HEK293 (cell line): ENCODE data around the gene MYBPH.

Experiments used
- CTCF ChIA-PET: fragments of 350-600 bp; formaldehyde crosslinking; extraction: SDS; loops from one replicate; lab custom pipeline; 2021; ENCODE audit warnings: antibody characterized with exemption; lab: Yijun Ruan, JAX
- POLR2A ChIA-PET: fragments of 300-600 bp; formaldehyde crosslinking; extraction: SDS; loops from one replicate; lab custom pipeline; 2020; ENCODE audit warnings: antibody characterized with exemption, inconsistent platforms; lab: Yijun Ruan, JAX
- H3K27ac ChIP-seq: fragments of 200-500 bp; sonication (Bioruptor generic); 2 replicates; pipeline ENCODE4 v1.5.1; 2014; ENCODE audit warnings: low read depth, low read length, control low read depth, inconsistent platforms; ENCODE audit errors: extremely low read depth
- H3K36me3 ChIP-seq, 2 experiments: fragments of 200-500 bp in 1 of 2; sonication (Bioruptor generic) in 1 of 2; 1 replicate in 1 of 2; 2 replicates in 1 of 2; pipeline ENCODE4 v1.5.1; 2014 to 2017; ENCODE audit warnings: inconsistent platforms in 2 of 2, low read length in 2 of 2; ENCODE audit not compliant: control insufficient read depth in 2 of 2, insufficient read depth in 1 of 2
- H3K4me1 ChIP-seq: fragments of 200-500 bp; sonication (Bioruptor generic); 2 replicates; pipeline ENCODE4 v1.5.1; 2014; ENCODE audit warnings: mild to moderate bottlenecking, low read length, inconsistent platforms; ENCODE audit not compliant: control insufficient read depth, insufficient read depth
- H3K4me3 ChIP-seq: 2 replicates; pipeline ENCODE4 v1.5.1; 2011; ENCODE audit warnings: low read depth, mild to moderate bottlenecking, control low read depth, low read length, moderate library complexity
- H3K9me3 ChIP-seq: fragments of 200-500 bp; sonication (Bioruptor generic); 2 replicates; pipeline ENCODE4 v1.5.1; 2014; ENCODE audit warnings: low read depth, low read length, inconsistent platforms; ENCODE audit not compliant: control insufficient read depth, insufficient read depth
- CTCF ChIP-seq: fragments of 450-650 bp; formaldehyde crosslinking; IDR thresholded peaks from 2 replicates; pipeline ENCODE4 v1.5.1; 2016; ENCODE audit warnings: missing biosample characterization, missing genetic modification characterization
- EGR2 ChIP-seq: fragments of 450-650 bp; formaldehyde crosslinking; IDR thresholded peaks from 2 replicates; pipeline ENCODE4 v1.5.1; 2016; ENCODE audit warnings: low read depth, missing biosample characterization, missing genetic modification characterization
- GLIS1 ChIP-seq: fragments of 450-650 bp; formaldehyde crosslinking; IDR thresholded peaks from 2 replicates; pipeline ENCODE4 v1.5.1; 2016; ENCODE audit warnings: missing biosample characterization, missing genetic modification characterization
- GLIS2 ChIP-seq: fragments of 450-650 bp; formaldehyde crosslinking; IDR thresholded peaks from 2 replicates; pipeline ENCODE4 v1.5.1; 2016; ENCODE audit warnings: missing biosample characterization, missing genetic modification characterization
- HOXA7 ChIP-seq: sonication (generic); formaldehyde crosslinking; IDR thresholded peaks from 2 replicates; pipeline ENCODE4 v1.8.1; 2022; ENCODE audit warnings: missing genetic modification reagents, borderline replicate concordance
- MYNN ChIP-seq: fragments of 450-650 bp; formaldehyde crosslinking; IDR thresholded peaks from 2 replicates; pipeline ENCODE4 v1.5.1; 2016; ENCODE audit warnings: missing biosample characterization, missing genetic modification characterization, borderline replicate concordance
- PATZ1 ChIP-seq: fragments of 450-650 bp; formaldehyde crosslinking; IDR thresholded peaks from 2 replicates; pipeline ENCODE4 v1.5.1; 2016; ENCODE audit warnings: missing biosample characterization, missing genetic modification characterization
- PRDM1 ChIP-seq: fragments of 450-650 bp; formaldehyde crosslinking; IDR thresholded peaks from 2 replicates; pipeline ENCODE4; 2016; ENCODE audit warnings: missing biosample characterization, missing genetic modification characterization
- ZBTB10 ChIP-seq: fragments of 450-650 bp; formaldehyde crosslinking; IDR thresholded peaks from 2 replicates; pipeline ENCODE4 v1.5.1; 2016; ENCODE audit warnings: missing biosample characterization, missing genetic modification characterization
- ZBTB20 ChIP-seq: fragments of 450-650 bp; formaldehyde crosslinking; IDR thresholded peaks from 2 replicates; pipeline ENCODE4 v1.5.1; 2016; ENCODE audit warnings: missing biosample characterization, missing genetic modification characterization
- ZBTB48 ChIP-seq: fragments of 450-650 bp; formaldehyde crosslinking; IDR thresholded peaks from 2 replicates; pipeline ENCODE4 v1.5.1; 2016; ENCODE audit warnings: missing biosample characterization, missing genetic modification characterization
- ZFHX2 ChIP-seq: fragments of 450-650 bp; formaldehyde crosslinking; conservative IDR thresholded peaks from 2 replicates; pipeline ENCODE4 v1.5.1; 2016; ENCODE audit warnings: missing biosample characterization, missing genetic modification characterization
- ZNF10 ChIP-seq: fragments of 450-650 bp; formaldehyde crosslinking; IDR thresholded peaks from 2 replicates; pipeline ENCODE4 v1.5.1; 2017; ENCODE audit warnings: missing biosample characterization, missing genetic modification characterization
- ZNF175 ChIP-seq: fragments of 450-650 bp; formaldehyde crosslinking; IDR thresholded peaks from 2 replicates; pipeline ENCODE4 v1.5.1; 2016; ENCODE audit warnings: missing biosample characterization, missing genetic modification characterization
- ZNF211 ChIP-seq: fragments of 450-650 bp; formaldehyde crosslinking; IDR thresholded peaks from 2 replicates; pipeline ENCODE4 v1.5.1; 2016; ENCODE audit warnings: low read depth, missing biosample characterization, missing genetic modification characterization
- ZNF473 ChIP-seq: fragments of 450-650 bp; formaldehyde crosslinking; IDR thresholded peaks from 2 replicates; pipeline ENCODE4 v1.5.1; 2017; ENCODE audit warnings: missing biosample characterization, missing genetic modification characterization
- ZNF513 ChIP-seq: fragments of 450-650 bp; IDR thresholded peaks from 2 replicates; pipeline ENCODE4 v1.5.1; 2018; ENCODE audit warnings: missing biosample characterization, missing genetic modification characterization
- ZNF580 ChIP-seq: fragments of 450-650 bp; formaldehyde crosslinking; IDR thresholded peaks from 2 replicates; pipeline ENCODE4 v1.5.1; 2016; ENCODE audit warnings: missing biosample characterization, missing genetic modification characterization
- ZNF629 ChIP-seq: fragments of 450-650 bp; formaldehyde crosslinking; IDR thresholded peaks from 2 replicates; pipeline ENCODE4 v1.5.1; 2017; ENCODE audit warnings: missing biosample characterization, missing genetic modification characterization
- ZNF768 ChIP-seq: fragments of 450-650 bp; formaldehyde crosslinking; IDR thresholded peaks from 2 replicates; pipeline ENCODE4 v1.5.1; 2018; ENCODE audit warnings: missing biosample characterization, mild to moderate bottlenecking, missing genetic modification characterization
- TF ChIP-seq, protein P1 (sequence below): fragments of 450-650 bp; formaldehyde crosslinking; IDR thresholded peaks from 2 replicates; pipeline ENCODE4 v1.5.1; 2016; ENCODE audit warnings: missing biosample characterization, missing genetic modification characterization
- TF ChIP-seq, protein P2 (sequence below): fragments of 450-650 bp; formaldehyde crosslinking; IDR thresholded peaks from 2 replicates; pipeline ENCODE4 v1.5.1; 2017; ENCODE audit warnings: missing biosample characterization, missing genetic modification characterization

MYBPH gene

GRCh38 chr1:203126151-203126865 lies 49.3 kb downstream of the MYBPH start:
- Histone ChIP-seq H3K9me3 (no peaks in the 10 kb centered on the region), H3K36me3 (no peaks in the 10 kb centered on the region), H3K4me1 (no peaks in the 10 kb centered on the region), H3K4me3 (no peak overlapping the region), H3K27ac (no peak overlapping the region)
- CTCF ChIA-PET, result interaction anchor here (0.7 to 9.1 kb wide), 16 partner anchors 8 to 141 kb away, joined by 3 to 70 read pairs (median 4); no protein-coding TSS in a partner anchor
- TF ChIP-seq GLIS2 (tag by site-specific recombination) (0 out of 2 replicates have a peak, but pooled peaks have one; percentile 16), ZNF513 (tag by site-specific recombination) (peak; percentile 71), EGR2 (tag by site-specific recombination) (peak; percentile 36; the same call in 1 of the 2 replicates), PATZ1 (0 out of 2 replicates have a peak, but pooled peaks have one; percentile 14), GLIS1 (tag by site-specific recombination) (no peak), ZNF473 (tag by site-specific recombination) (no peak), PRDM1 (tag by site-specific recombination) (peak; percentile 89), HOXA7 (CRISPR knock-in tag) (no peak), ZNF175 (tag by site-specific recombination) (no peak), CTCF (tag by site-specific recombination) (peak; percentile 58), ZNF10 (tag by site-specific recombination) (peak; percentile 17; the same call in 1 of the 2 replicates), ZBTB48 (tag by site-specific recombination) (peak; percentile 39; the same call in 1 of the 2 replicates), ZBTB10 (tag by site-specific recombination) (no peak), ZBTB20 (0 out of 2 replicates have a peak, but pooled peaks have one; percentile 28), ZFHX2 (tag by site-specific recombination) (0 out of 2 replicates have a peak, but pooled peaks have one; percentile 33), ZNF580 (tag by site-specific recombination) (no peak), ZNF211 (no peak), ZNF629 (tag by site-specific recombination) (no peak), ZNF768 (tag by site-specific recombination) (no peak), MYNN (tag by site-specific recombination) (no peak)
- TF ChIP-seq, protein P1, sequence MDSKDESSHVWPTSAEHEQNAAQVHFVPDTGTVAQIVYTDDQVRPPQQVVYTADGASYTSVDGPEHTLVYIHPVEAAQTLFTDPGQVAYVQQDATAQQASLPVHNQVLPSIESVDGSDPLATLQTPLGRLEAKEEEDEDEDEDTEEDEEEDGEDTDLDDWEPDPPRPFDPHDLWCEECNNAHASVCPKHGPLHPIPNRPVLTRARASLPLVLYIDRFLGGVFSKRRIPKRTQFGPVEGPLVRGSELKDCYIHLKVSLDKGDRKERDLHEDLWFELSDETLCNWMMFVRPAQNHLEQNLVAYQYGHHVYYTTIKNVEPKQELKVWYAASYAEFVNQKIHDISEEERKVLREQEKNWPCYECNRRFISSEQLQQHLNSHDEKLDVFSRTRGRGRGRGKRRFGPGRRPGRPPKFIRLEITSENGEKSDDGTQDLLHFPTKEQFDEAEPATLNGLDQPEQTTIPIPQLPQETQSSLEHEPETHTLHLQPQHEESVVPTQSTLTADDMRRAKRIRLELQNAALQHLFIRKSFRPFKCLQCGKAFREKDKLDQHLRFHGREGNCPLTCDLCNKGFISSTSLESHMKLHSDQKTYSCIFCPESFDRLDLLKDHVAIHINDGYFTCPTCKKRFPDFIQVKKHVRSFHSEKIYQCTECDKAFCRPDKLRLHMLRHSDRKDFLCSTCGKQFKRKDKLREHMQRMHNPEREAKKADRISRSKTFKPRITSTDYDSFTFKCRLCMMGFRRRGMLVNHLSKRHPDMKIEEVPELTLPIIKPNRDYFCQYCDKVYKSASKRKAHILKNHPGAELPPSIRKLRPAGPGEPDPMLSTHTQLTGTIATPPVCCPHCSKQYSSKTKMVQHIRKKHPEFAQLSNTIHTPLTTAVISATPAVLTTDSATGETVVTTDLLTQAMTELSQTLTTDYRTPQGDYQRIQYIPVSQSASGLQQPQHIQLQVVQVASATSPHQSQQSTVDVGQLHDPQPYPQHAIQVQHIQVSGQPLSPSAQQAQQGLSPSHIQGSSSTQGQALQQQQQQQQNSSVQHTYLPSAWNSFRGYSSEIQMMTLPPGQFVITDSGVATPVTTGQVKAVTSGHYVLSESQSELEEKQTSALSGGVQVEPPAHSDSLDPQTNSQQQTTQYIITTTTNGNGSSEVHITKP (tag by site-specific recombination), result peak; percentile 34; the same call in 1 of the 2 replicates
- TF ChIP-seq, protein P2, sequence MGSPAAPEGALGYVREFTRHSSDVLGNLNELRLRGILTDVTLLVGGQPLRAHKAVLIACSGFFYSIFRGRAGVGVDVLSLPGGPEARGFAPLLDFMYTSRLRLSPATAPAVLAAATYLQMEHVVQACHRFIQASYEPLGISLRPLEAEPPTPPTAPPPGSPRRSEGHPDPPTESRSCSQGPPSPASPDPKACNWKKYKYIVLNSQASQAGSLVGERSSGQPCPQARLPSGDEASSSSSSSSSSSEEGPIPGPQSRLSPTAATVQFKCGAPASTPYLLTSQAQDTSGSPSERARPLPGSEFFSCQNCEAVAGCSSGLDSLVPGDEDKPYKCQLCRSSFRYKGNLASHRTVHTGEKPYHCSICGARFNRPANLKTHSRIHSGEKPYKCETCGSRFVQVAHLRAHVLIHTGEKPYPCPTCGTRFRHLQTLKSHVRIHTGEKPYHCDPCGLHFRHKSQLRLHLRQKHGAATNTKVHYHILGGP (tag by site-specific recombination), result no peak
- POLR2A ChIA-PET, result no interaction called here
